ENCODE measurements around the gene ZNF12. TPM values are rescaled to one million over a fixed set of nuclear protein-coding genes. Genes with fewer than 3 reads are reported as not detected.

The ZNF12 gene
- total RNA-seq, 1 experiment from 2014 or later, result 17.4 TPM

Other genes starting within 250 kb of the ZNF12 start
- gene KDELR2, start 222.8 kb downstream of the ZNF12 start, total RNA-seq (2014; rRNA removed; shearing (Covaris generic)), result 200 and 294 TPM in 2 replicates
- not detected in 2 replicates for gene GRID2IP, start 155.5 kb downstream of the ZNF12 start, total RNA-seq (2014; rRNA removed; shearing (Covaris generic))
- gene ZDHHC4, start 129.5 kb downstream of the ZNF12 start, total RNA-seq (2014; rRNA removed; shearing (Covaris generic)), result 37.0 and 45.3 TPM in 2 replicates
- 15.6 and 21.1 TPM in 2 replicates for gene INTS15, start 116.9 kb downstream of the ZNF12 start, total RNA-seq (2014; rRNA removed; shearing (Covaris generic))
- 0.08 TPM in 1 of 2 replicates, not detected in the other for gene ZNF853, start 91.3 kb downstream of the ZNF12 start, total RNA-seq (2014; rRNA removed; shearing (Covaris generic))
- gene ZNF316, start 69.6 kb downstream of the ZNF12 start, total RNA-seq (2014; rRNA removed; shearing (Covaris generic)), result 11.6 and 13.8 TPM in 2 replicates
- not detected in 2 replicates for gene RSPH10B2, start 47.2 kb upstream of the ZNF12 start, total RNA-seq (2014; rRNA removed; shearing (Covaris generic))
- 34.1 and 44.0 TPM in 2 replicates for gene CCZ1B, start 119.3 kb upstream of the ZNF12 start, total RNA-seq (2014; rRNA removed; shearing (Covaris generic))

All from SJSA1 (cell line).